GM19035 (cell line): ENCODE data around the gene KIF13A.
"Not testable (repeated sequence)": the region's sequence is repeated elsewhere in the genome, so short reads cannot be mapped to it uniquely, and the experiment has no call there.

Experiments used
- ATAC-seq: cut with Tn5 transposase; IDR thresholded peaks from one replicate; pipeline ENCODE4 v1.9.1; 2021; ENCODE audit not compliant: unreplicated experiment

Gene KIF13A

GRCh38 chr6:17935188-17936149, 52.0 kb downstream of the KIF13A start:
- no peak for ATAC-seq

- ATAC-seq = no peak
Observed at GRCh38 chr6:17933716-17934115, 53.7 kb downstream of the KIF13A start.

DNA sequence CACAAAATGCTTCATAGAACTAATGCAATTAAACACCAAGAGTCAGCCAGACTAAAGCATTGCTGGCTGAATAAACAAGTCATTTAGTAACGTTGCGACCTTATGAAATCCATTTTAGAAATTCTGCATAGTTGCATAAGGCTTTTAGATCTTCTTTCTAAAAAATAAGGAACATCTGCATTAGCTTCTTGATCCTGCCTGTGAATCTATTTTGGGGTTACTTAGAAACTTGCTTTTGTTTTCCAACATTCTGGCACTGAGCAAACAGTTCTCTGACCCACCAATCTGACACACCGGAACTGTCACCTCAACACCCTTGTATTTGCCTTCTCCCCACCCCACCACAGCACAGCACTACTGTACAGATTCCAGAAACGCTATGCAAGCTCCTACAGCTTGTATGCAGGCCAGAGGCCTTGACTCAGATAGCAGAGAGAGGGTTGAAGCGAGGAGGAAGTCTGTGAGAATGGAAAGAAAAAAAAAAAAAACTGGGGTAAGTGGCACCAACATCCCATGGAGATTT, 55.0 kb downstream of the KIF13A start:
- ATAC-seq = no peak

DNA sequence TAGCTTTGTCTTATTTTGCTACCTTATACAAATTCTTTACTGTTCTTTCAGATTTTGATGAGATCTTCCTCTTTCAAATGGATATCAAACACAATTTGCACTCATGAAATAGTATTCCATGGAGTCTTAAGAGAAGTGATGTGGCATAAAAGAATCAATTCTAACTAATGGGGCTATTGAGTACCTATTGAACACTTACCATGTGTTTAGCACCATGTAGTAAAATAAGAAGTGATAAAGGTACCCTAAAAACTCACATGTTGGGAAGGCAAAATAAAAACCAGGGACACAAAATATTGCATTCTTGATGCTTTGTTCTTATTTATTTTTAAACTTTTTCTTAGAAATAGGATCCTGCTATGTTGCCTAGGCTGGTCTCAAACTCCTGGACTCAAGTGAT, 56.2 kb downstream of the KIF13A start:
- no peak for ATAC-seq

GRCh38 chr6:17930321-17930993, 57.0 kb downstream of the KIF13A start:
- no peak for ATAC-seq

DNA sequence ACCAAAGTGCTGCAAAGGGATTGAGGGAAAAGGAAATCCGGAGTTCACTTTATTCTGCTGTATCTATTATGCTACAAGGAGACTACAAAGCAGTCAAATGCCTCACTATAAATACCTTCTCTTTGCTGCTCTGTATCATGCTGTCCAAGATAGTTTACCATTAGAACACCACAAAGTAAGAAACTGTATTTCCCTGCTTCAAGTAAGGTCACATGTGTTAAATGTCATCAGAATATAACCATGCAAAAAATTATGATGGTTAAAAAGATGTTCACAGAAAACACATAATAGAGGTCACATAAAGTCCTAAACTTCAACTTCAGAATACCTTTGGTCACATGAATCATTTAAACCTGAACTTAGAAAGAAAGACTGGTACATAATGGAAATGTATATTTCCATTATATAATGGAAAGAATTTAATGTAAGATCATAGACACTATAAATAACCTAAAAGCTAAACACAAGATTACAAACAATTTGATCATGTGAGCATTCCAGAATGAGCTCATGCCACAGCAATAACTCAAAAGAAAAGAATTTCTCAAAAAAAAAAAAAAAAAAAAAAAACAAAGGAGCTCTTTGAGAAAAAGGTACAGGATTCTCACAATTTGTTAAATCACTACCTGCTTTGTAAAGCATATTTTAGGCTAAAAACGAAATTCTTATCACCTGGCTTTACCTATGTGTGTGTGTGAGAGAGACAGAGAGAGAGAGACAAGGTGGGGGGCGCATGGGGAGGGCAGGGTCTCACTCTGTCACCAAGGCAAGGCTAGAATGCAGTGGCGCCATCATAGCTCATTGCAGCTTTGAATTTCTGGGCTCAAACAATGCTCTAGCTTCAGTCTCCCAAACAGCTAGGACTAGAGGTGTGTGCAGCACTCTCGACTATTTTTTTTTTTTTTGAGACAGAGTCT, 58.7 kb downstream of the KIF13A start:
- no peak for ATAC-seq

DNA sequence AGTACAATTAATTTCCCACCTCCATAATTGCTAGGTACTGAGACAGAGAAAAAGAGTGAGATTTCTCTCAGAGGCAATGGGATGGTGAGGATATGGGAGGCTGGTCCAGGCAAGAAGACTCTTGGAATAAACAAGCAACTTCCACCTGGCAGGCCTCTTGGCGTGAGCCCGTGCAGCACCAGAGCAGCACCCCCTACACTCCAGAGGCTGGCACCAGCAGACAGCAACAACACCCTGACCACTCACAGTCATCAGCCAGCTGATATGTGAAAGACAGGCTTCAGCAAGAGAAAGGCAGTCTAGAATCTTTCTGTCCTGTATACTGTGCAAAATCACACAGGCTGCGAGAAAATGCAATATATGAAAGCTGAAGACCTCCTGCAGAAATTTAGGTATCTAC, 59.7 kb downstream of the KIF13A start:
- no peak for ATAC-seq

- no peak for ATAC-seq
Observed at GRCh38 chr6:17923401-17923863, 64.0 kb downstream of the KIF13A start.

GRCh38 chr6:17921454-17921853, 66.0 kb downstream of the KIF13A start:
- no peak for ATAC-seq

GRCh38 chr6:17919496-17919895, 67.9 kb downstream of the KIF13A start:
- no peak for ATAC-seq

- no peak for ATAC-seq
Observed at GRCh38 chr6:17917837-17918763, 69.3 kb downstream of the KIF13A start.

GRCh38 chr6:17914651-17915050, 72.8 kb downstream of the KIF13A start:
- no peak for ATAC-seq

DNA sequence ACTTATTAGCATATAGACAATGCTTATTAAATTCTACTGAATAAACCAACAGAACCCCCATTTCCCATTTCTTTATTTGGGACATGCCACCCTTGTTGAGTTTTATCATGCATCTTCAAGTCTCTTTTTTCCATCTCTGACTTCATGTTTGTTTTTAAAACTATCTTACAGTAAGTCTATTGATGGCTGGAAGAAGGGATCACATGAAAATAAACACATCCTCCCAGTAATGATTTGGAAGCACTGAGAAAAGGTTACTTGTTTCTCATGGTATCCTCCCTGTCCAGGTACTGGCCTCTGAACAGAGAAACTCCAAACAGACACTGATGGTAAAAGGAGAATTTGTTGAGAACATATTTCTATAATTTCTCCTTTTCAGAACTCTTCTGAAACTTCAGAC, 74.9 kb downstream of the KIF13A start:
- no peak for ATAC-seq

DNA sequence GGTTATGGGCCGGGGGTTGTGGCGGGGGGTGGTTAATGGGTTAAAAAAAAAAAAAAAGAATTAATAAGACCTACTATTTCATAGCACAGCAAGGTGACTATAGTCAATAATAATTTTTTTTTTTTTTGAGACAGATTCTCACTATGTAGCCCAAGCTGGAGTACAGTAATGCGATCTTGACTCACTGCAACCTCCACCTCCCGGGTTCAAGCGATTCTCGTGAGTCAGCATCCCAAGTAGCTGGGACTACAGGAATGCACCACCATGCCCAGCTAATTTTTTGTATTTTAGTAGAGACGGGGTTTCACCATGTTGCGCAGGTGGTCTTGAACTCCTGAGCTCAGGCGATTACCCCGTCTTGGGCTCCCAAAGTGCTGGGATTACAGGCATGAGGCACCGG, 75.8 kb downstream of the KIF13A start:
- not testable (repeated sequence) for ATAC-seq

DNA sequence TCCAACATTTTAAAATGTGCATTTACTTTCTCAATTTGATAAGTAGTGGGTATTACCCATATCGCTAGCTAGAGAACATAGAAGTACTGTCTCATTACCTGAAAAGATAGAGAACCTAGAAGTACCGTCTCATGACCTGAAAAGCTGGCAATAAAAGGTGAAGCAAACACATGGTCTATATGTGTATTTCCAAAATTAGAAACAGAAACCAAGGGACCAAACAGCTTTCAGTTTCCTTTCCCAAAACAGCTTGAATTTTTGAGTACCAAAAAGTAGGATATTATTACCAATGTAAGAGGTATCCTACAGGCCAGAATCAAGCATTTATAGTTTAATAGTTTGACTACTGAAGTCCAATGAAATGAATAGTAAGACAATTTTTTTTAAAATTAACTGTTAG, 77.2 kb downstream of the KIF13A start:
- ATAC-seq = no peak

DNA sequence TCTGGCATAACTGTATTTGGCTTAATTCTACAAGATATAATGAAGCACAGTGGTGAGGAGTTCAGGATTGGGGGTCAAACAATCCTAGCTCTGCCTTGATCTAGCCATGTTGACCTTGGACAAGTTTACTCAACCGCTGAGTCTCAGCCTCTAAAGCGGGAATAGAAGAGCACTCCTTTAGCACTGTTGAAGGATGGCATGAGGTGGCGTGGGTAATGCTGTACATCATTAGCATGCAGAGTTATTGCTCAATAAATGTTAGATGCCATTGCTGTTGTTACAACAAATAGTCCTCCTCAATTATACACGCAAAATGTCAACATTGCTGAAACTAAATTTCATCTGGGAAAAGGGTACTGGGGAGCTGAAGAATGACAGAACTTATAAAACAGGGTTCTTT, 78.6 kb downstream of the KIF13A start:
- ATAC-seq = no peak

- ATAC-seq = no peak
Observed at GRCh38 chr6:17907406-17908229, 79.8 kb downstream of the KIF13A start.

- ATAC-seq = no peak
Observed at GRCh38 chr6:17905611-17906592, 81.5 kb downstream of the KIF13A start.
